Vagina (tissue), 2 donors: Measurements from ENCODE around the gene VMO1.

ENCODE experiments used
- POLR2A ChIP-seq, 2 donors: fragments of 450-650 bp; IDR thresholded peaks; one replicate each; pipeline ENCODE4 v1.6.1; 2017; ENCODE audit warnings: antibody characterized with exemption in 2 of 2, mild to moderate bottlenecking in 2 of 2, moderate library complexity in 2 of 2
- POLR2AphosphoS5 ChIP-seq, 2 donors: sonication (generic); formaldehyde crosslinking; IDR thresholded peaks; one replicate each; pipeline ENCODE4 v1.9.0; 2017; ENCODE audit warnings: antibody characterized with exemption in 2 of 2, mild to moderate bottlenecking in 2 of 2, low read depth in 1 of 2; ENCODE audit not compliant: insufficient read depth in 1 of 2
- TF ChIP-seq, protein P1 (sequence below), 3 experiments: fragments of 450-650 bp in 2 of 3; fragments of 200-600 bp in 1 of 3; sonication (generic) in 1 of 3; IDR thresholded peaks; one replicate each; pipeline ENCODE4 v1.5.1; 2017 to 2019; ENCODE audit warnings: antibody characterized with exemption in 3 of 3, mild to moderate bottlenecking in 2 of 3, moderate library complexity in 2 of 3

DNA sequence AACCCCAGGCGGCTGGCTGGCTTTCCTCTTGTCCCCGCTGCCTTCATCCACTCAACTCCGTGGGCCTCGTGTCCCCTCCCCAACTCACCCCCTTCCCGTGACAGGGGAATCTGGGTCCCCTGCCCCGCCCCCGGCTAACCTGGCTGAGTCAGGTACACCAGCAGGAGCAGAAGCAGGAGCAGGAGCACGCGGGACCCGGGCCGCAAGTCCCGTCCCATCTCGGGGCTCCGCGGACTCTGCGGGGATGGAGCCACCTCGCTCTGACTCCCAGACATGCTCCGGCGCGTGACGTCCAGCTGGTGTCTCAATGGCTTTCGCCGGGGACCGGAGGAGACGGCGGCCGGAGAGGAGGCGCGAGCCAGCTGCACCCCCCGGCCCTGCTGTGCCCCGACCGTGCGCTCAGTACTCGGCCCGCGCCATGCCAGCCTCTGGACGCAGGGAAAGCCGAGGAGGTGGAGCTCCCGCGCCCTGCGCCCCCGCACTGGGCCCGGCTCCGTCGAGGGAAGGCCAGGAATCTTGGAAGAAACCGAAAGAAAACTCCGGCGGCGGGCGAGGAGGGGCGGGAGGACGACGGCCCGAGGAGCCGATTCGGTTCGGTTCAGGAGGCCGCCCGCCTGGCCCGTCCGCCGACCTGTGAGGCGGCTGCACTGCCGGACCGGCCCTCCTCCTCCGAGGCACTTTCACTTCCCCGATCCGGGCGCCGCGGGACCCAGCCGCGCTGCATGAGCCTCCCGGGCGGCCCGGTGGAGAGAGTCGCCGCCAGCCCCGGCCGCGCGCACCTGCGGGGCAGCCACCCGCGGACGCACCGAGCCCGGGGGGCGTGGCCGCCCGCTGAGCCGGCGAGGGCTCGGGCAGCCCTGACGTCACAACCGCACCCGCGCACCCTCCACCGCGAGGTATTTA, 46.8 kb downstream of the VMO1 start, which contains the start of the genes CXCL16 and ZMYND15:
- TF ChIP-seq, protein P1, sequence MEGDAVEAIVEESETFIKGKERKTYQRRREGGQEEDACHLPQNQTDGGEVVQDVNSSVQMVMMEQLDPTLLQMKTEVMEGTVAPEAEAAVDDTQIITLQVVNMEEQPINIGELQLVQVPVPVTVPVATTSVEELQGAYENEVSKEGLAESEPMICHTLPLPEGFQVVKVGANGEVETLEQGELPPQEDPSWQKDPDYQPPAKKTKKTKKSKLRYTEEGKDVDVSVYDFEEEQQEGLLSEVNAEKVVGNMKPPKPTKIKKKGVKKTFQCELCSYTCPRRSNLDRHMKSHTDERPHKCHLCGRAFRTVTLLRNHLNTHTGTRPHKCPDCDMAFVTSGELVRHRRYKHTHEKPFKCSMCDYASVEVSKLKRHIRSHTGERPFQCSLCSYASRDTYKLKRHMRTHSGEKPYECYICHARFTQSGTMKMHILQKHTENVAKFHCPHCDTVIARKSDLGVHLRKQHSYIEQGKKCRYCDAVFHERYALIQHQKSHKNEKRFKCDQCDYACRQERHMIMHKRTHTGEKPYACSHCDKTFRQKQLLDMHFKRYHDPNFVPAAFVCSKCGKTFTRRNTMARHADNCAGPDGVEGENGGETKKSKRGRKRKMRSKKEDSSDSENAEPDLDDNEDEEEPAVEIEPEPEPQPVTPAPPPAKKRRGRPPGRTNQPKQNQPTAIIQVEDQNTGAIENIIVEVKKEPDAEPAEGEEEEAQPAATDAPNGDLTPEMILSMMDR (IDR thresholded peaks at IDR 0.05), result no peak
- peak in 1 of 2 donors; percentile 26 for TF ChIP-seq POLR2A (IDR thresholded peaks at IDR 0.05)
- TF ChIP-seq POLR2AphosphoS5 (IDR thresholded peaks at IDR 0.05; ENCODE audit: insufficient read depth in 1 of 2, low read depth in 1 of 2), result peak in 1 of 2 donors; percentile 61
